Measurements from ENCODE around the gene DESI1. TPM values are rescaled to one million over a fixed set of nuclear protein-coding genes. Genes with fewer than 3 reads are reported as not detected.
A peak's percentile ranks its signal among the peaks of the same experiment; 100 is the strongest.

DESI1 gene
- total and polyA plus RNA-seq, 2 of the 13 experiments (the other 11 are each of a cell fraction or from before 2014, with no cell fraction given), result 21.6 to 29.2 TPM

DNA sequence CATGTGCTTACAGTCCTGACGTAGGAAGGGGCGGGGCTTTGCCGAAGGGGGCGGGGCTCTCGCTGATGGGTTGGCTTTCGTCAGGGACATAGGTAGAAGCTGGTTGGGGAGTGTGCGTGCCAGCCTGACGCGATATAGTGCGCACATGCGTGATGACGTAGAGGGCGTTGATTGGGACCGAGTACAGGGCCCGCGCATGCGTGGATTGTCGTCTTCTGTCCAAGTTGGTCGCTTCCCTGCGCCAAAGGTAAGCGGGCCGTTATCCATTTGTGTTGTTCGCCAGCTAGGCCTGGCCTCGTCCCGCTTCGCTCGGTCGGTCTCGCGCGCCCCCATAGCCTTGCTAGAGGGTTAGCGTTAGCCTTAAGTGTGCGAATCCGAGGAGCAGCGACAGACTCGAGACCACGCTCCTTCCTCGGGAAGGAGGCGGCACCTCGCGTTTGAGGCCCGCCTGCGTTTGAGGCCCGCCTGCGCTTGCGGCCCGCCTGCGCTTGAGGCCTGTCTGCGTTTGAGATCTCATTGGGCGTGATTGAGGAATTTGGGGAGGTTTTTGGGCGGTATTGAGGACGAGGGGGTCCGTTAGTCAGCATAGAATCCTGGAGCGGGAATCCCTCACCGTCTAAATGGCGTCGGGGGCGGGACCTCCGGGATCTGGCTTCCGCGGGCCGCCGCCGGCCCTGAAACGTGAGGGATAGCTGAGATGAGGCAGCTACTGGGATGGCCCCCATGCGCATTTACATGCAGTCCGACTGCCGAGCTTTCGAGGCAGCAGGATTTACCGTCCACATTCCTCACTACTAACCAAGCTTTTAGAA is 462 bp upstream of the DESI1 start, which contains the start of gene XRCC6 (continued):
- TF ChIP-seq ZBTB7A (CRISPR knock-in tag; IDR thresholded peaks at IDR 0.05), result peak; percentile 59; the same call in 1 of the 2 replicates
- TF ChIP-seq CCDC6 (CRISPR knock-in tag; IDR thresholded peaks at IDR 0.05), result no peak
- no peak for TF ChIP-seq GZF1 (CRISPR knock-in tag; IDR thresholded peaks at IDR 0.05)
- no peak for TF ChIP-seq FOXM1 (CRISPR knock-in tag; IDR thresholded peaks at IDR 0.05)
- no peak for TF ChIP-seq JUNB (CRISPR knock-in tag; IDR thresholded peaks at IDR 0.05; ENCODE audit: borderline replicate concordance)
- TF ChIP-seq NFKB2 (CRISPR knock-in tag; IDR thresholded peaks at IDR 0.05; ENCODE audit: borderline replicate concordance), result peak; percentile 88; the same call in 1 of the 2 replicates
- TF ChIP-seq ZNF749 (CRISPR knock-in tag; IDR thresholded peaks at IDR 0.05; ENCODE audit: borderline replicate concordance), result 0 out of 2 replicates have a peak, but pooled peaks have one; percentile 50
- no peak for TF ChIP-seq REL (CRISPR knock-in tag; conservative IDR thresholded peaks at IDR 0.05)
- TF ChIP-seq GATA4 (IDR thresholded peaks at IDR 0.05; ENCODE audit: borderline replicate concordance, low read depth), result 0 out of 2 replicates have a peak, but pooled peaks have one; percentile 14
- TF ChIP-seq ZC3H4 (CRISPR knock-in tag; IDR thresholded peaks at IDR 0.05; ENCODE audit: borderline replicate concordance), result no peak
- peak; percentile 48 for TF ChIP-seq SRSF1 (optimal IDR thresholded peaks at IDR 0.05; ENCODE audit: low read depth, low read length)
- peak; percentile 6; the same call in 1 of the 2 replicates for TF ChIP-seq RXRB (CRISPR knock-in tag; IDR thresholded peaks at IDR 0.05; ENCODE audit: borderline replicate concordance)
- no peak for TF ChIP-seq PAF1 (CRISPR knock-in tag; IDR thresholded peaks at IDR 0.05)
- peak; percentile 44 for TF ChIP-seq ZNF619 (CRISPR knock-in tag; IDR thresholded peaks at IDR 0.05)
- TF ChIP-seq DNMT3B (CRISPR knock-in tag; conservative IDR thresholded peaks at IDR 0.05), result peak; percentile 57; the same call in 1 of the 2 replicates
- TF ChIP-seq, protein P1, sequence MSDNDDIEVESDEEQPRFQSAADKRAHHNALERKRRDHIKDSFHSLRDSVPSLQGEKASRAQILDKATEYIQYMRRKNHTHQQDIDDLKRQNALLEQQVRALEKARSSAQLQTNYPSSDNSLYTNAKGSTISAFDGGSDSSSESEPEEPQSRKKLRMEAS (IDR thresholded peaks at IDR 0.05), result no peak; the same call in 1 of the 2 replicates
- TF ChIP-seq FOXJ3 (CRISPR knock-in tag; IDR thresholded peaks at IDR 0.05; ENCODE audit: borderline replicate concordance), result no peak
- TF ChIP-seq, protein P2, sequence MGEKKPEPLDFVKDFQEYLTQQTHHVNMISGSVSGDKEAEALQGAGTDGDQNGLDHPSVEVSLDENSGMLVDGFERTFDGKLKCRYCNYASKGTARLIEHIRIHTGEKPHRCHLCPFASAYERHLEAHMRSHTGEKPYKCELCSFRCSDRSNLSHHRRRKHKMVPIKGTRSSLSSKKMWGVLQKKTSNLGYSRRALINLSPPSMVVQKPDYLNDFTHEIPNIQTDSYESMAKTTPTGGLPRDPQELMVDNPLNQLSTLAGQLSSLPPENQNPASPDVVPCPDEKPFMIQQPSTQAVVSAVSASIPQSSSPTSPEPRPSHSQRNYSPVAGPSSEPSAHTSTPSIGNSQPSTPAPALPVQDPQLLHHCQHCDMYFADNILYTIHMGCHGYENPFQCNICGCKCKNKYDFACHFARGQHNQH (CRISPR knock-in tag; IDR thresholded peaks at IDR 0.05), result peak; percentile 55; the same call in 1 of the 2 replicates
- no peak for TF ChIP-seq HNRNPK (IDR thresholded peaks at IDR 0.05; ENCODE audit: low read depth, low read length, poor library complexity, severe bottlenecking)
- TF ChIP-seq ZNF674 (CRISPR knock-in tag; IDR thresholded peaks at IDR 0.05; ENCODE audit: low read depth), result no peak
- 0 out of 2 replicates have a peak, but pooled peaks have one; percentile 15 for TF ChIP-seq RAD21 (CRISPR knock-in tag; IDR thresholded peaks at IDR 0.05)
- TF ChIP-seq, protein P3, sequence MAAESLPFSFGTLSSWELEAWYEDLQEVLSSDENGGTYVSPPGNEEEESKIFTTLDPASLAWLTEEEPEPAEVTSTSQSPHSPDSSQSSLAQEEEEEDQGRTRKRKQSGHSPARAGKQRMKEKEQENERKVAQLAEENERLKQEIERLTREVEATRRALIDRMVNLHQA (CRISPR knock-in tag; IDR thresholded peaks at IDR 0.05), result no peak
- no peak for TF ChIP-seq KLF13 (CRISPR knock-in tag; IDR thresholded peaks at IDR 0.05)
- no peak for TF ChIP-seq HMG20A (CRISPR knock-in tag; IDR thresholded peaks at IDR 0.05; ENCODE audit: borderline replicate concordance)
- no peak for TF ChIP-seq NFE2L2 (IDR thresholded peaks at IDR 0.05; ENCODE audit: low read length)
- TF ChIP-seq, protein P4, sequence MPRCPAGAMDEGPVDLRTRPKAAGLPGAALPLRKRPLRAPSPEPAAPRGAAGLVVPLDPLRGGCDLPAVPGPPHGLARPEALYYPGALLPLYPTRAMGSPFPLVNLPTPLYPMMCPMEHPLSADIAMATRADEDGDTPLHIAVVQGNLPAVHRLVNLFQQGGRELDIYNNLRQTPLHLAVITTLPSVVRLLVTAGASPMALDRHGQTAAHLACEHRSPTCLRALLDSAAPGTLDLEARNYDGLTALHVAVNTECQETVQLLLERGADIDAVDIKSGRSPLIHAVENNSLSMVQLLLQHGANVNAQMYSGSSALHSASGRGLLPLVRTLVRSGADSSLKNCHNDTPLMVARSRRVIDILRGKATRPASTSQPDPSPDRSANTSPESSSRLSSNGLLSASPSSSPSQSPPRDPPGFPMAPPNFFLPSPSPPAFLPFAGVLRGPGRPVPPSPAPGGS (CRISPR knock-in tag; IDR thresholded peaks at IDR 0.05), result peak; percentile 79
- TF ChIP-seq TCF12 (IDR thresholded peaks at IDR 0.05), result no peak
- TF ChIP-seq TCF12 (CRISPR knock-in tag; IDR thresholded peaks at IDR 0.05), result no peak
- TF ChIP-seq ZNF136 (CRISPR knock-in tag; IDR thresholded peaks at IDR 0.05; ENCODE audit: low read depth), result no peak
- TF ChIP-seq ZNF761 (CRISPR knock-in tag; conservative IDR thresholded peaks at IDR 0.05), result no peak

All from HepG2 (cell line).